G401 (cell line): ENCODE measurements around the gene HTATSF1. TPM values are rescaled to one million over a fixed set of nuclear protein-coding genes. Genes with fewer than 3 reads are reported as not detected.

Source experiments
- DNase-seq: peaks from one replicate; pipeline ENCODE4 v3.0.0-alpha.2; 2015; ENCODE audit warnings: low spot score
- in situ Hi-C: cut with HindIII; loops from 2 replicates; pipeline ENCODE4 v1.10.0; 2016; ENCODE audit warnings: low sequenced_read_pairs, mixed read lengths
- total RNA-seq: library from RNA; depleted of rRNA; stranded (reverse); fragments of >200 nt; shearing (Covaris generic); gene quantifications from 2 replicates; pipeline ENCODE4 v1.2.3, GENCODE V29; 2014; rRNA removed

Gene HTATSF1, protein sequence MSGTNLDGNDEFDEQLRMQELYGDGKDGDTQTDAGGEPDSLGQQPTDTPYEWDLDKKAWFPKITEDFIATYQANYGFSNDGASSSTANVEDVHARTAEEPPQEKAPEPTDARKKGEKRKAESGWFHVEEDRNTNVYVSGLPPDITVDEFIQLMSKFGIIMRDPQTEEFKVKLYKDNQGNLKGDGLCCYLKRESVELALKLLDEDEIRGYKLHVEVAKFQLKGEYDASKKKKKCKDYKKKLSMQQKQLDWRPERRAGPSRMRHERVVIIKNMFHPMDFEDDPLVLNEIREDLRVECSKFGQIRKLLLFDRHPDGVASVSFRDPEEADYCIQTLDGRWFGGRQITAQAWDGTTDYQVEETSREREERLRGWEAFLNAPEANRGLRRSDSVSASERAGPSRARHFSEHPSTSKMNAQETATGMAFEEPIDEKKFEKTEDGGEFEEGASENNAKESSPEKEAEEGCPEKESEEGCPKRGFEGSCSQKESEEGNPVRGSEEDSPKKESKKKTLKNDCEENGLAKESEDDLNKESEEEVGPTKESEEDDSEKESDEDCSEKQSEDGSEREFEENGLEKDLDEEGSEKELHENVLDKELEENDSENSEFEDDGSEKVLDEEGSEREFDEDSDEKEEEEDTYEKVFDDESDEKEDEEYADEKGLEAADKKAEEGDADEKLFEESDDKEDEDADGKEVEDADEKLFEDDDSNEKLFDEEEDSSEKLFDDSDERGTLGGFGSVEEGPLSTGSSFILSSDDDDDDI
- 26.3 and 49.9 TPM in 2 replicates for total RNA-seq

DNA sequence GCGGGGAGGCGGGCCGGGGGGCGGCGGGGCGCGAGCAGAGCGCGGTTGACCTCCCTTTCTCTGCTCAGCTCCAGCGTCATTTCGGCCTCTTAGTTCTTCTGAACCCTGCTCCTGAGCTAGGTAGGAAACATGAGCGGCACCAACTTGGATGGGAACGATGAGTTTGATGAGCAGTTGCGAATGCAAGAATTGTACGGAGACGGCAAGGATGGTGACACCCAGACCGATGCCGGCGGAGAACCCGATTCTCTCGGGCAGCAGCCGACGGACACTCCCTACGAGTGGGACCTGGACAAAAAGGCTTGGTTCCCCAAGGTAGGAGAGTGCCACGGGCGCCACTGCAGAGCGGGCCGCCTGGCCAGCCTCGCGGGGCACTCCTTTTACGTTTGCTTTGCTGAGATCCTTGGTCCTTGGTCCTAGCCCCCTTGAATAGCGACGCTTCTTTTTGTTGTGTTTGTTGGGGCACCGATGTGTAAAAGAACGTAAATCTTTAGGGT lies at the start of gene HTATSF1:
Gene HTATSF1, plus strand, starts transcription at position 37 of the 497 bp plus-strand sequence. Its CDS starts 93 bp downstream, at position 130.
- in situ Hi-C loops: no loop called here
- DNase-seq: no peak

- in situ Hi-C loops: no loop called here
- no peak for DNase-seq
Observed at GRCh38 chrX:136447968-136448367, 49.4 kb upstream of the HTATSF1 start.

- in situ Hi-C loops: no loop called here
Observed at GRCh38 chrX:136450050-136450830, 47.2 kb upstream of the HTATSF1 start.

GRCh38 chrX:136452614-136453013 lies 44.8 kb upstream of the HTATSF1 start:
- in situ Hi-C loops: no loop called here
- no peak for DNase-seq

More at GRCh38 chrX:136450050-136450830, 47.2 kb upstream of the HTATSF1 start:
- no peak for DNase-seq

- in situ Hi-C loops: no loop called here
- no peak for DNase-seq
Observed at GRCh38 chrX:136453114-136453513, 44.3 kb upstream of the HTATSF1 start.

DNA sequence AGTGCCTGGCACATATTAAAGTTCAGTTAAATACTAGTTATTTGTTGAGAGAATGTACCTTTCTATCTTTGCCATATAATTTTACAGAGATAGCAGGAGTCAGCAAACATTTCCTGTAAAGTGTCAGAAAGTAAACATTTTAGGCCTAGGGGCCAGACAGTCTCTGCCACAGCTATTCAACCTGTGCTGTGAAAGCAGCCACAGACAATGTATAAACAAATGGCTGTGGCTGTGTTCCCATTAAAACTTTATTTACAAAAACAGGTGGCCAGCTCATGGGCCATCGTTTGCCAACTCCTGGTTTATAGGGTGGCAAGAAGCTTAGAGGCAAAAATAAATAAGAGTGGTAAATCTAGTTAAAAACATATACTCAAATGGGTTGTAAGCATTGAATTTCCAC lies 43.6 kb upstream of the HTATSF1 start:
- in situ Hi-C loops: no loop called here
- DNase-seq: no peak

- in situ Hi-C loops: no loop called here
- no peak for DNase-seq
Observed at GRCh38 chrX:136456133-136456532, 41.3 kb upstream of the HTATSF1 start.

DNA sequence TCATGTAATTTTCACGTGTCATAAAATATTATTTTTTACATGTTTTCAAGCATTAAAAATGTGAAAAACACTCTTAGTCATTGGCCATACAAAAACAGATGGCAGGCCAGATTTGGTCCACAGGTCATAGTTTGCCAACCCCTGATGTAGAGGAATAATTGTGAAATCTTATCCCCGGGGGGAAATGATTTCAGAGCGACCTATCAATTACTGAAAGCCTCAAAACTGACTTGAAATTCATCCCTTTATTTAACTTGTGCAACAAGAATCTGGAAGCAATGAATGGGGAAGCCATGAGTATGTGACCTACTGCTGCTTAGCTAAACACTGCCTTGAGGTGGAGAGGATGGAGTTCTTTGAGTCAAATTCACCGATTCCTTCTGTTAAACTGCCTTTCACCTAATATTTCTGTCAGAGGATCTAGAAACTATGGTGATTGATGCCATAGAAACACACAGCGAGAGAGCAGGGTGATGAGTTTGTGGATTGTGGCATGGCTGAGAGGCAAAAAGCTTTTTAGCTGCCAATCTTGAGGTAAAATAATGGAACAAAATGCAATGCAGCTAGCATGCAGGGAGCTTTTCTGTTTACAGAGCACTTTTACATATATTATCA lies 40.0 kb upstream of the HTATSF1 start:
- in situ Hi-C loops: no loop called here
- DNase-seq: no peak

DNA sequence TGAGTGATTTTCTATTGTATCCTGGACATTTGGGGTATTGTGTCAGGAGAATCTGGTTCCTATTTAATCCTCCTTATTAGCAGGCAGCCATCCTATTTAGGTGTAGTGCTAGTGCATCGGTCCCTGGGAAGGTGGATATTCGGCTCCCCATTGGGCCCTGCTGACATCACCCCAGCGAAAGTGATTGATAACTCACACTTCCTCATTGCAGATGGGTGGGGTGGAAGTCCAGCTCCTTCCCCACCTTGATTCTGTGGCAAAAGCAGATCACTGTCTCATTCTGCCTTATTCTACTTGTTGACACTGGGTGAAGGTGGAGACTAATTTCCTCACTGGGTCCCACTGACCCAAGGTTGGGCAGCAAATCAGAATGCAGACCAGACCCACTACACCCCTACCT lies 32.8 kb upstream of the HTATSF1 start:
- no peak for DNase-seq
- in situ Hi-C loops: no loop called here

DNA sequence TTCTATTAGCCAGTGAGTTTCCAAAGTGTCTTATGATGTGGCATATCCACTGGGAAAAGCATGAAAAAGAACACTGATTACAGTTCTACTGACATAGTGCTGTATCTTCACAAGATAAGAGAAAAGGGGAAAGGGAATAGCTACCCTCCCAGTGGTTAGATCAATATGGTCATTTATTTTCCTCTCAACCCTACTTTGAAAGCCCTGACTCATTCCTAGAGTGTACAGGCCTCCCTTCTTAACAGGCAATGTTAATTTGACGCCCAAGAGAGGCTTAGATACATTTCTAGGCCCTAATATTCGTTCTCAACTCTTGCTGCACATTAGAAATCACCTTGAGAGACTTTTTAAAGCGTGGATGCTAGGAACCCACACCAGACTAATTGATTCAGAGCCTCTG lies 30.1 kb upstream of the HTATSF1 start:
- DNase-seq: no peak
- in situ Hi-C loops: no loop called here

DNA sequence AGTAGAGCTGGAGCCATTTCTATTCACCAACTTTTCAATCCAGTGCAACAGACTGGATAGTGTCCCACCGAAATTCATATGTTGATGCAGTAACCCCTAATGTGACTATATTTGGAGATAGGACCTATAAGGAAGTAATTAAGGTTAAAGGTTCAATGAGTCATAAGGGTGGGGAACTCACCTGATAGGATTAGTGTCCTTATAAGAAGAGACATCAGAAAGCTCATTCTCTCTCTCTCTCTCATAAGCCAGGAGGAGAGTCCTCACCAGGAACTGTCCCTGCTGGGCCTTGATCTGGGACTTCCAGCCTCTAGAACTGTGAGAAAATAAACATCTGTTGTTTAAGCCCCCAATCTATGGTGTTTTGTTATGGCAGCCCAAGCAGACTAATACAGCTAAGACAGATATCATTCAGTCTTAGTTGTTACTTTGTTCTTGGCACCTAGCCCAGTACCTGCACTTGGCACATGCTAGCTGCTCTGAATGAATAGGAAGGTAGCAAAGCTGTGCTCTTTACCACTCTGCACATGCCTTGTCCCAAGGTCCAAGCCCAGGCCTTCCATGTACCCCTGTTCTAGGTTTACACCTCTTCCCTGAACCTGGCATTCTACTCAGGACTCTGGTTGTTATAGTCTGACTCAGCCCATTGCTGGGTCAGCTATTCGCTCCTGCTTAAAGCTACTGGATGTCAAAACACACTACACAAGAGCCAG lies 28.8 kb upstream of the HTATSF1 start:
- DNase-seq: no peak
- in situ Hi-C loops: no loop called here

GRCh38 chrX:136473663-136474062 lies 23.7 kb upstream of the HTATSF1 start:
- in situ Hi-C loops: no loop called here
- no peak for DNase-seq

DNA sequence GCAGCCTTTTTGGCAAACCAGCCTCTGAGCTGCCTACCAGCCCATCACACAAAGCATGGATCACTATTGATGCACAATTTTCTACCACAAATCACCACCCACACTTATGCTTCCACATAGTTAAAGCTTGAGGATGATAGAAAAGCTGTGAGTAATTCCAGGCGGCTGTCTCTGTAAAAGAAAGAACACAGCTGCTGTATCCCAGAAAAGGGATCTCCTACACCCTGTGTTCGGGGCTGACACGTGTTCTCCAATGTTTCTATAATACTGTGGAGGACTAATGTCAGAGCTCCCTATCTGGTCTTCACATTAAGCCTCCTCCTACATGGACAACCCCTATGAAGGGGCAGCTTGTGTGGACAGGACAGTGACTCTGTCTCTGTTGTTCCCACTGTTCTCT lies 22.2 kb upstream of the HTATSF1 start:
- in situ Hi-C loops: no loop called here
- no peak for DNase-seq

- DNase-seq: no peak
- in situ Hi-C loops: no loop called here
Observed at GRCh38 chrX:136476501-136476900, 20.9 kb upstream of the HTATSF1 start.

GRCh38 chrX:136477026-136477425 lies 20.4 kb upstream of the HTATSF1 start:
- in situ Hi-C loops: no loop called here
- DNase-seq: no peak

DNA sequence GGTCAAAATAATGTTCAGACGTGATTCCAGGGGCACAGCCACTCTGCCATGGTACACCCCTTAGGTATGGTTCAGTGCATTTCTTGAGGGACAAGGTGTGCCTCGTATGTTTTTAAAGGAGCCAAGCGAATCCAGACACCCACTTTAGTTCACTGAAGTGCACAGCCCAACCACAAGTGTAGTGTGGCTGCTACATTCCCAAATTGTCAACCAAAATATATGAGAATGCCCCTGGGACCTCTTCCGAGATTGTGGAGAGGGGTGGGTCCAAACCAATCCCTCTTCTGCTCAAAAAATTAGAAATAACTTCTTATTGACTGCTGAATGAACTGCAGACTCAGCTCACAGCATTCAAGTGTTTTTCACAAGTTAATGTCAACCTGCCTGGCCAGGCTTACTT lies 17.0 kb upstream of the HTATSF1 start:
- in situ Hi-C loops: no loop called here
- DNase-seq: no peak

- in situ Hi-C loops: no loop called here
Observed at GRCh38 chrX:136487647-136488046, 9.7 kb upstream of the HTATSF1 start, which contains the start of gene BRS3. Gene BRS3 (plus strand): TSS chrX:136487947. CDS start chrX:136488115, 168 bp downstream.

DNA sequence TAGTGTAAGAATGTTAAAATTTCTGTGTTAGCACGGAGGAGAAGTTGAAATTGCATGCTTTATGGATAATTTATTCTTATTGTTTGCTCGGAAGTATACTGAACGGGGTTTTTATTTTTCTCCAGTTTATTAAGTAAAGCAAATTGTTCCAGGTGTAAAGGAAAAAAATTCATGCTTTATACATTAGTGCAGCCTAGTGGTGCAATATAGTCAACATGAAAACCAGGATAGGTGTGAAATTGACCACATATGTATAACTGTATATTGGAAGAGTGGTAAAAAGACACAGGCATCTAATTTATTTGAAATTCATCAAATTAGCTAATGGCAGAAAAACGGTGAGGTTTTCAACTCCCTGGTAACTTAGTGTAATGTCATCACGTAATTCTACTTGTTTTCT lies 8.7 kb upstream of the HTATSF1 start:
- DNase-seq: no peak
- in situ Hi-C loops: no loop called here

More at GRCh38 chrX:136487647-136488046, 9.7 kb upstream of the HTATSF1 start, which contains the start of gene BRS3:
- no peak for DNase-seq
